ENCODE results near the gene FBXW11. TPM values are rescaled to one million over a fixed set of nuclear protein-coding genes. Genes with fewer than 3 reads are reported as not detected.

Gene FBXW11
- polyA plus RNA-seq, 2 of the 4 experiments (the other 2 are of a cell fraction): 39.3 to 80.2 TPM

GRCh38 chr5:171825051-171825450, 181.4 kb downstream of the FBXW11 start:
- ChIA-PET CTCF (interaction anchor here (1.8 kb wide), 1 partner anchor 16 kb away, joined by 5 read pairs; no protein-coding TSS in a partner anchor), POLR2A (no interaction called here)
- peaks cover 8% of the 10 kb centered on the region; the same call in 2 of the 3 replicates for H3K9me3 ChIP-seq
- H3K4me1 ChIP-seq: no peaks in the 10 kb centered on the region
- H3K4me3 ChIP-seq: no peak overlapping the region
- ATAC-seq: no peak
- H3K4me2 ChIP-seq: no peak overlapping the region
- no peak for FAIRE-seq
- no peak for DNase-seq (ENCODE audit: low read depth in 1 of 2, low spot score in 1 of 2)
- TF ChIP-seq RFX5 (IDR thresholded peaks at IDR 0.05) (no peak), MAFK (IDR thresholded peaks at IDR 0.05; ENCODE audit: partially characterized antibody) (no peak), EHF (CRISPR knock-in tag; IDR thresholded peaks at IDR 0.05) (no peak), FOSL2 (IDR thresholded peaks at IDR 0.05) (no peak), FOSL2 (CRISPR knock-in tag; IDR thresholded peaks at IDR 0.05) (no peak), BHLHE40 (IDR thresholded peaks at IDR 0.05; ENCODE audit: low read depth, low read length) (no peak), SMC3 (IDR thresholded peaks at IDR 0.05) (no peak), CTCF (IDR thresholded peaks at IDR 0.05) (no peak), RAD21 (conservative IDR thresholded peaks at IDR 0.05 in 1 of 2, IDR thresholded peaks at IDR 0.05 in 1 of 2) (no peak)
- TF ChIP-seq, protein P1, sequence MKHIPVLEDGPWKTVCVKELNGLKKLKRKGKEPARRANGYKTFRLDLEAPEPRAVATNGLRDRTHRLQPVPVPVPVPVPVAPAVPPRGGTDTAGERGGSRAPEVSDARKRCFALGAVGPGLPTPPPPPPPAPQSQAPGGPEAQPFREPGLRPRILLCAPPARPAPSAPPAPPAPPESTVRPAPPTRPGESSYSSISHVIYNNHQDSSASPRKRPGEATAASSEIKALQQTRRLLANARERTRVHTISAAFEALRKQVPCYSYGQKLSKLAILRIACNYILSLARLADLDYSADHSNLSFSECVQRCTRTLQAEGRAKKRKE (CRISPR knock-in tag; IDR thresholded peaks at IDR 0.05; ENCODE audit: low read depth): no peak
- TF ChIP-seq, protein P2, sequence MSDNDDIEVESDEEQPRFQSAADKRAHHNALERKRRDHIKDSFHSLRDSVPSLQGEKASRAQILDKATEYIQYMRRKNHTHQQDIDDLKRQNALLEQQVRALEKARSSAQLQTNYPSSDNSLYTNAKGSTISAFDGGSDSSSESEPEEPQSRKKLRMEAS (IDR thresholded peaks at IDR 0.05): no peak
- 41% methylated on average over 3 of the region's 3 CpGs for WGBS (ENCODE audit: missing lambda C conversion rate)
- no peak overlapping the region for H3K27ac ChIP-seq

DNA sequence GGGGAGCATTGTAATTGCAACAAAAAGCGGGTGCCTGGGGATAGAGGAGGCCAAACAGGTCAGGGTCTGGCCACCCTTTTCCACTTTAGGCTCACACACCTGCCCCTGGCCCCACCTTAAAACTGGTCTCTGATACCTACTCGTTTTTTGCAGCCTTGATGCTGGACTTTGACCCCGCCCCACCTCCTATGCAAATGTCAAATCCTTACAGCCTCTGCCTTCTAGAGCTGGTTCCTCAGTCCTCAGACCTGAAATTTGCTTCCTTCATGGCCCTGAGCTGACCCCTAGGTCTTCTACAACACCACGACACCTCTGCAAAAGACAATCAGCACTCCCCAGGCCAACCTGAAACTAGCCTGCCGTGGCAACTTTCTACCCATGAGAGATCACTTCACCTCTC, 183.2 kb downstream of the FBXW11 start:
- Histone ChIP-seq H3K4me2 (no peak overlapping the region), H3K27ac (no peak overlapping the region), H3K4me1 (no peaks in the 10 kb centered on the region), H3K9me3 (no peaks in the 10 kb centered on the region), H3K4me3 (no peak overlapping the region)
- ChIA-PET CTCF (interaction anchor here (1.0 to 1.8 kb wide), 5 partner anchors 10 to 193 kb away, joined by 3 to 6 read pairs (median 5); no protein-coding TSS in a partner anchor), POLR2A (no interaction called here)
- DNase-seq (ENCODE audit: low read depth in 1 of 2, low spot score in 1 of 2) (no peak), ATAC-seq (0 out of 6 replicates have a peak, but pooled peaks of 1 of the 2 experiments have one; percentile 20), FAIRE-seq (no peak)
- TF ChIP-seq HDAC2 (IDR thresholded peaks at IDR 0.05) (no peak), CTCF (IDR thresholded peaks at IDR 0.05) (no peak), ZC3H11A (IDR thresholded peaks at IDR 0.05) (no peak), JUNB (IDR thresholded peaks at IDR 0.05) (no peak), POLR2AphosphoS2 (conservative IDR thresholded peaks at IDR 0.05; ENCODE audit: low read length) (no peak), EHMT2 (IDR thresholded peaks at IDR 0.05; ENCODE audit: low read depth) (no peak), HOXA7 (CRISPR knock-in tag; IDR thresholded peaks at IDR 0.05) (no peak), KDM5A (IDR thresholded peaks at IDR 0.05) (no peak), RCOR1 (IDR thresholded peaks at IDR 0.05; ENCODE audit: low read depth, low read length) (no peak), NR3C1 (IDR thresholded peaks at IDR 0.05) (no peak), ZNF302 (CRISPR knock-in tag; IDR thresholded peaks at IDR 0.05) (no peak), BCL3 (IDR thresholded peaks at IDR 0.05) (no peak), CBX2 (IDR thresholded peaks at IDR 0.05; ENCODE audit: borderline replicate concordance, low read depth) (no peak), MYC (IDR thresholded peaks at IDR 0.05; ENCODE audit: borderline replicate concordance, low read length) (no peak), ELK1 (IDR thresholded peaks at IDR 0.05; ENCODE audit: low read depth, low read length) (no peak)
- 27% methylated on average over 5 of the region's 5 CpGs for WGBS (ENCODE audit: missing lambda C conversion rate)
